LHCN-M2 (cell line): ENCODE results near the gene SGCD. TPM values are rescaled to one million over a fixed set of nuclear protein-coding genes. Genes with fewer than 3 reads are reported as not detected.

Experiments
- DNase-seq: peaks from one replicate; pipeline ENCODE4 v3.0.0-alpha.2; 2012; ENCODE audit warnings: low read depth
- total RNA-seq: library from RNA; depleted of rRNA; stranded (reverse); fragments of >200 nt; gene quantifications from 2 replicates; pipeline ENCODE4 v1.2.3, GENCODE V29; 2014

SGCD gene
- total RNA-seq, 1 experiment from 2014 or later: 22.4 TPM

DNA sequence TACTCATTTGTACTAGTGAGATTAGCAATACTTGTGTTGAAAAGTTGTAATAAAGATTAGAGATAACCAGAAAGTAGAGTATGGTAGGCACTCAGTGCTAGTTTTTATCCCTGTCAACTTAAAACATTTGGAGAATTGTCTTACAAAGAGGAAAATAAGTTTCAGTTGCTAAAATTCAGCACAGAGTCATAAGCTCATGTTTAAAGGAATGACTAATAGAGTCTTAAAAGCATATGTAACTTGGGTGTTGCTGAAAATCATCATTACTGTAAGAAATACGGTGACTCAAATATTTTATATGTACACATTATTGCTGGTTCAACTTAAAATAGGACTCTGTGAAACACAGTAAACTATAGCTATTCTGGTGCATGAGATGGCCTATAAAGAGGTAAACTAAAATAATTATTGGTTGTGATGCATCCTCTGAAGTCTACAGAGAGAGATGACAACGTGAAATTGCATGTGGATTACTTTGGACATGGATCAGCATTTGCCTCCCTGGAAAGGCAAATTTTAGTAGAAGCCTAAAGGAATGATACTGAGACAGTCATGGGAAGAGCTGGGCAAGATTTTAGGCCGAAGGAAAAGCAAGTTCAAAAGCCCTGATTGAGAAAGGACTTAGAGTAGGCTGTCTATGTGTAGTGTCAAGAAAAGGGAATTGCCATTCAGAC is 34.6 kb downstream of the SGCD start:
- DNase-seq: peak; percentile 52

DNA sequence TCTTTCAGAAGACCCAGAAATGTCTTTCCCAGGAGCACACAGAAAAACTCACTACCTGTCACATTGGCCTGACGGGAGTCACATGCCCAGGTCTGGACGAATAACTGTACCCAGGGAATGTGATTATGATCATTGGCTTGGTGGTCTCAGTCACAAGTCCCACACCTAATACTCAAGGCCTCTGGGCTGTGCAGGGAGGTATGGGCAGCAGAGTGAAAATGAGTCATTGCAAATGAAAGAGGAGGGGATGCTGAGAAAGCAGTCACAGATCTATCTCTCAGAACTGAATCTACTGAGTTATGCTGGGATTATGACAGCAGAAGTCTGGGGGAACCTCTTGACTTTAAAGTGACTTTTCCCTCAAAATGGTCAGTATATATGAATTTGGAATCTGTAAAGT is 36.9 kb downstream of the SGCD start:
- no peak for DNase-seq

DNA sequence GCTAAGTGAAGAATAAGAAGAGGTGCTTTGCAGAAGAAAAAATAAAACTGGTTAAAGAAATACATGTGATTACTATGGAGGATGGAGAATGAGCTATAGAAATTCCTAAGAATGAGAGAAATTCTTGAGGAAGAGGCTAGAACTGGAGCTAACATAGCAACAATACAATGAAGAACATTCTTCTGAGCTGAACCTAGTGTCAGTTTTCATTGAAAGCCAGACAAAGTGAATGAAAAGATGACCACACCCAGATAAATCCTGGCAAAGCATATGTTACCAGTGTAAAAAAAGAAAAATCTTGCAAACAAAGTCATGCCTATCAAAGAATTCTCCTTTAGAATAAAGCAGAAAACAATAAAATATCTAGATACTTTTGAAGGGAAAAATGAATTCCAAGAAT is 39.6 kb downstream of the SGCD start:
- peak; percentile 21 for DNase-seq

DNA sequence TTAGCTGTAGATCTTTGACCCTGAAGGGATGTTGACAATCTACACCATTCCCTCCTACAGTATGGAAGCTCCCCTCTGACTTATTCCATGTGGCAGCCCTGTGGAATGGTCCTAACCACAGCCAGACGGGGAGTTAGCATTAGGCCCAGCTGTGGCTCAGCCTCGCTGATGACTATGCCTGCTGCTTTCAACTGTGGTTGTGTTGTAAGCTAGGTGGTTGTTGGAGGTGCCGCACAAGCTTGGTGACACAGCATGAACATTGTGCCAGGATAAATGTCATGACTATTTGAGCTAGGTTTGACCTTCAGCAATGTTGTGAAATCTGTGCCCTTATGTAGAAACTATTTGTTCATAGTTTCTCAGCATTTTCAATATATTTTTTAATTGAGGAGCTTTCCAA is 40.6 kb downstream of the SGCD start:
- peak; percentile 95 for DNase-seq

DNA sequence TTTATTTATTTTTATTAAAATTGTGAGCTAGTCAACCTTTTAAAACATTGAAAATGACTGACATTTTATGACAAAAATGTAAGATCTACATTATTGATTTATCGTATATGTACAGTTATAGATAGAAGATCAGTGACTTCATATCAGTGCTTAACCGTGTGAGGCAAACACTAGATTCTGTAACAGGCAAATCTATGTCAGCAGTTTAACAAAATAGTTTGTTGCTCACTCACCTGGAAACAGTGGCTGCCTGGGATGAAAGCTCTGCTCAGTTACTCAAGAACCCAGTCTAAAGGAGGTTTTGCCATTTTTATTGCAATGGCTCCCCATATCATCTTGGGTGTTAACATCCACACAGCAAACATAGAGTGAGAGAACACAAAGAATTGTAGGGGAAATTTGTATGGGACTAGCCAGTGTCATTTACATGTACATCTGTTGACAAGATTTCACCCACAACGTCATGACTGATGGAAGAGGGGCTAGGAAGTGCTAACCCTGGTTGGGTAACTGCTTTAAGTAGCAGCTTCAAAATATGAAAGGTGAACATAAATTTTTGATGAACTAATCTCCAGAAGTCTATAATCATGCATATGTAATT is 49.0 kb downstream of the SGCD start:
- no peak for DNase-seq

GRCh38 chr5:156376751-156377150 is 49.8 kb downstream of the SGCD start:
- no peak for DNase-seq

GRCh38 chr5:156378159-156378558 is 51.2 kb downstream of the SGCD start:
- DNase-seq: no peak

DNA sequence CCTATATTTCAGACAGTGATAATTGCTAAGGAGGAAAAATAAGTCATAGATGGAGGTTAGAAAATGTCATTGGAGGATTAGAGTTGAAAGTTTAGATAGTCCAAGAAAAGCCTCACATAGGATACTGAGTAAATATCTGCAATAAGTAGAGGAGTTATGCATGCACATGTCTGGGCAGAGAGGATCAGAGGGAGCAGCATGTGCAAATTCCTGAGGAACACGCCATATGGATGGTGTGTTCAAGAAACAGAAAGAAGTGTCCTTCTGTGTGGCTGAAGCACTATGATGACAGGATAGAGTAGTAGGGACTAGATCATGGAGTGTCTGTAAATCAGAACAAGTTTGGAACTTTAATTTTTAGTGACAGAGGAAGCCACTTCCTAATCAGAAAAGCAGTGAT is 52.2 kb downstream of the SGCD start:
- no peak for DNase-seq

GRCh38 chr5:156380848-156381247 is 53.9 kb downstream of the SGCD start:
- peak; percentile 64 for DNase-seq

GRCh38 chr5:156383510-156384265 is 56.7 kb downstream of the SGCD start:
- DNase-seq: peak; percentile 95

GRCh38 chr5:156385416-156385815 is 58.5 kb downstream of the SGCD start:
- no peak for DNase-seq

- no peak for DNase-seq
These were observed 60.0 kb downstream of the SGCD start for GRCh38 chr5:156386976-156387375.

DNA sequence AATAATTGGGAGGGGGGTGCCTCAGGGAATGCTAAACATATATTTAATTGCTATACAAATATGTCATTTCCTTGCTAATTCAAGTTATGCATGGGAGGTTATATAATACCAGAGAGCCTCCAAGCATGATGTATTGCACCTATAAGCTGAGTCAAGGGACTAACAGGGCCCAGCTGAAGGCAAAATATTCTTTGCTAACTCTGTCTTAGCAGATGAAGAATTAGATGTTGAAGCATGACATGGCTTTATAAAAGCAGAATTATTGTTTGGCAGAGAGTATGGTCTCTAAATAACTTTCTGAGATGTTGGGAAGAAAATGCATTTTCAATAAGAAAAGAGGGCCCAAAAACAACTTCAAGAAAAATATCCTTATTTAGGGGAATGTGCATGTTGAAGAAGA is 60.4 kb downstream of the SGCD start:
- DNase-seq: no peak

DNA sequence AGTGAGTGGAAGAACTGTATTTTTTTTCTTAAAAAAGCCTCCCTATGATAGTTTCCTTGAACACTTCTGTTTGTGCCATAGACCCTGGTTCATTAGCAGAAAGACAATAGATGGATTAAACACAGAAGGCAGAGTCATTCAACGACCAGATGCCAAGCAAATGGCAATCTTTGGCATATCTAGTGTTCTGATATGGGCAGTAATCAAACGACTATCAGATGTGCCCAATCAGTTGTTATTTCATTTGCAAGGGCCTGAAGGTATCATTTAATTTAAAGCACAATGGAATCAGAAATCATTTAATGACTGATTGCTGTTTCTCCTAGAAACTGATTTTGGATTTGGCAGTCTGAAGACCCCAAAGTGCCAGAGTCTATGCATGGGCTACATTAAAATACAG is 61.3 kb downstream of the SGCD start:
- DNase-seq: no peak

DNA sequence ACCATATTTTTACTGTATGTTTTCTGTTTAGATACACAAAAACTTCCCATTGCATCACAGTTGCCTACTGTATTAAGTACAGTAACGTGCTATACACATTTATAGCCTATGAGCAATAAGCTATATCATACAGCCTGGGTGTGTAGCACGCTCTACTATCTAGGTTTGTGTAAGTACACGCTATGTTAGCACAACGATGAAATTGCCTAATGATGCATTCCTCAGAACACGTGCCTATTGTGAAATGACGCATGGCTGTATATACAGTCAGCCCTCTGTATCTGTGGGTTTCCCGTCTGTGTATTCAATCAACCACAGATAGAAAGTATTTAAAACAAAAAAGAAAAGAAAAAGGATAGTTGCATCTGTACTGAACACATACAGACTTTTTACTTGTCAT is 64.2 kb downstream of the SGCD start:
- DNase-seq: no peak

DNA sequence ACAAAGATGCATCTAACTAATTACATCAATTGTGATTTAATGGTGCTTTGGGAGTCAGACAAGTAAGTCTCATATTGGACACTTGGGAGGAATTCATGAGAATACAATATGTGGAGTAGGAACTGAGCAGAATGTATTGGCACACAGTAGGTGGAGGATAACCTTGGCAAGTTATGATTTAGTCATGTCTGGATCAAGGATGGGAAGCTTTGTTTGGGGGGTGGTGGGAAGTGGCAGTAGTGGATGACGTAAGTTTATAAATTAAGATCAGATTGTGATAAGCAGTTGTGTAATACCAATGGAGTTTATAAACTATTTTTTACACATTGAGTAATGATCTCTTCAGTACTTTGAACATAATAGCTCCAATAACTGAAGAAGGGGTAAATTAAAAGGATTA is 67.0 kb downstream of the SGCD start:
- no peak for DNase-seq

DNA sequence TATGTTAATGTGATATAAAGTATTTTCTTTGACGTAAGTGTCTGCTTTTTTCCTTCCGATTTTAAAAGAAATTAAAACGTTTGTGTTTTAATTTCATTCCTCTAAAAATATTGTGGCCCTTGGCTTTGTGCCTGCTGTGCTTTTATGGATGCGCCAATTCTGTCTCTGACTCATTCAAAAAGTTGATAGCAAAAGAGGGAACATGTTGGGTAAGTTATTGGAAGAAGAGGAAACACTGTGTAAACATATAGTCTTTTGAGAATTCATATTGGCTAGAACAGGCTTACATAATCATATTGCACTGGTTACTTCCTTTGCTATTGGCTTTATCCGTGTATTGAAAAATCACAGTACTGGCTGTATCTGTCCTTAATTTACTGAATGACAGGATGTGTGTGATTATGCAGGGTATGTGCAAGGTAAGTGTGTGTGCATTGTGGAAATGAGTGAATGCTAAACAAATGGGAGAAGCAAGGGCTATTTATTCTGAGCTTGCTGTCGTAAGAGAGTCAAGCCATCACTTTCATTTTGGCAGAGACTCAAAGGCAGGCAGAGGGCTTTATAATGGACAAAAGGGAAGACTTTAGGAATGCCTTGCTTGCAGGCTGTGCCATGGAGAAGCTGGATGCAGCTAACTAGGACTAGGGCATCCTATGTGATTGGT is 67.8 kb downstream of the SGCD start:
- peak; percentile 32 for DNase-seq

DNA sequence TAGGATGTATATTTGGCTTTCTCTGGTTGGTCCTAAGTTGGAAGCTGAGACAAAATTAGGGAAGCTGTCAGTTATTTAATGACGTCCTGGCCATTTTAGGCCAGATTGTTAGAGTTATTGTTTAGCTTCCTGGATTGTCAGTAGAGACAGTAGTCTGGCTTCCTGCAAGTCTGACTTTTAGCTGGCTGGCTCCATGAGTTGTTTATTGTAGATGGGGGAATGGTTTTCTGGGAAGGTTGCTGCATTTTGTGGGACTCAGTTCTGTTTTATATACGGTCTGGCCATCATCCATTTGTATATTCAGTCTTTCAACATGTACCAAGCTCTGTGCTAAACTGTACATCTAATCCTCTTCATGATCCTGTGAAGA is 68.3 kb downstream of the SGCD start:
- no peak for DNase-seq

GRCh38 chr5:156396063-156396829 is 69.3 kb downstream of the SGCD start:
- DNase-seq: peak; percentile 72

- no peak for DNase-seq
These were observed 69.8 kb downstream of the SGCD start for GRCh38 chr5:156396830-156397081.

GRCh38 chr5:156399323-156399722 is 72.4 kb downstream of the SGCD start:
- DNase-seq: no peak
